HEK293 (cell line): ENCODE results near the gene LDLRAD4.

Experiments
- ZBTB8A ChIP-seq: fragments of 450-650 bp; formaldehyde crosslinking; IDR thresholded peaks from 2 replicates; pipeline ENCODE4 v1.5.1; 2016; ENCODE audit warnings: missing biosample characterization, missing genetic modification characterization
- ZNF792 ChIP-seq: fragments of 450-650 bp; formaldehyde crosslinking; IDR thresholded peaks from 2 replicates; pipeline ENCODE4 v1.5.1; 2016; ENCODE audit warnings: missing biosample characterization, missing genetic modification characterization
- TF ChIP-seq, protein P1 (sequence below): fragments of 450-650 bp; formaldehyde crosslinking; IDR thresholded peaks from 2 replicates; pipeline ENCODE4 v1.5.1; 2016; ENCODE audit warnings: missing biosample characterization, missing genetic modification characterization

DNA sequence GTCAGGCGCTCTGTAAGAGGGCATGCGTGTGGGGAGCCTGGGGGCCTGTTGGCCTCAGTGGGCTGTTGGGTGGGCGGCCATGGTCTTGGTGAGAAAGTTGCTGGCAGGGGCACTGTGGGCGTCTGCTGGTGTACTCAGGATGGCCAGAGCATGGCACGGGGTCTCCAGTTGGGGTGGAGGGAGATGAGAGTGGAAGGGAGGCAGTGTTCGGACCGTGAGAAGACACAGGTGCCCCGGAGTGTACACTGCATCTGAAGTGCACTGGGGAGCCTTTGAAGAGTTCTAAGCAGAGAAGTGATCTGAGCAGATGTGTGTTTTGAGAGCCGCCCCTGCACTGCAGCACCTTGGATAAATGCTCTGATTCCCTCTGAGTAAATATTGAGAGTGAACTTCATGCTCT, 150.8 kb downstream of the LDLRAD4 start:
- TF ChIP-seq, protein P1, sequence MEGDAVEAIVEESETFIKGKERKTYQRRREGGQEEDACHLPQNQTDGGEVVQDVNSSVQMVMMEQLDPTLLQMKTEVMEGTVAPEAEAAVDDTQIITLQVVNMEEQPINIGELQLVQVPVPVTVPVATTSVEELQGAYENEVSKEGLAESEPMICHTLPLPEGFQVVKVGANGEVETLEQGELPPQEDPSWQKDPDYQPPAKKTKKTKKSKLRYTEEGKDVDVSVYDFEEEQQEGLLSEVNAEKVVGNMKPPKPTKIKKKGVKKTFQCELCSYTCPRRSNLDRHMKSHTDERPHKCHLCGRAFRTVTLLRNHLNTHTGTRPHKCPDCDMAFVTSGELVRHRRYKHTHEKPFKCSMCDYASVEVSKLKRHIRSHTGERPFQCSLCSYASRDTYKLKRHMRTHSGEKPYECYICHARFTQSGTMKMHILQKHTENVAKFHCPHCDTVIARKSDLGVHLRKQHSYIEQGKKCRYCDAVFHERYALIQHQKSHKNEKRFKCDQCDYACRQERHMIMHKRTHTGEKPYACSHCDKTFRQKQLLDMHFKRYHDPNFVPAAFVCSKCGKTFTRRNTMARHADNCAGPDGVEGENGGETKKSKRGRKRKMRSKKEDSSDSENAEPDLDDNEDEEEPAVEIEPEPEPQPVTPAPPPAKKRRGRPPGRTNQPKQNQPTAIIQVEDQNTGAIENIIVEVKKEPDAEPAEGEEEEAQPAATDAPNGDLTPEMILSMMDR (tag by site-specific recombination), result no peak
- no peak for TF ChIP-seq ZBTB8A (tag by site-specific recombination)
- TF ChIP-seq ZNF792, result no peak
